Measurements from ENCODE around the gene RAB20. TPM values are rescaled to one million over a fixed set of nuclear protein-coding genes. Genes with fewer than 3 reads are reported as not detected.

RAB20 gene
- total and polyA plus RNA-seq, 9 of the 15 experiments (the other 6 are each of a cell fraction or from before 2014, with no cell fraction given): 0.62 to 9.2 (median 5.4) TPM

GRCh38 chr13:110509478-110509926 lies 52.0 kb downstream of the RAB20 start (continued):
- TF ChIP-seq ZBTB26 (CRISPR knock-in tag; IDR thresholded peaks at IDR 0.05) (no peak), ZNF740 (CRISPR knock-in tag; IDR thresholded peaks at IDR 0.05) (no peak), ZNF740 (tag; IDR thresholded peaks at IDR 0.05) (no peak), ETS1 (conservative IDR thresholded peaks at IDR 0.05; ENCODE audit: control insufficient read depth, low read depth, low read length) (no peak), ZNF644 (tag; IDR thresholded peaks at IDR 0.05; ENCODE audit: low read depth) (no peak), ELK1 (CRISPR knock-in tag; IDR thresholded peaks at IDR 0.05) (no peak), PRDM10 (IDR thresholded peaks at IDR 0.05; ENCODE audit: partially characterized antibody) (no peak), RNF2 (IDR thresholded peaks at IDR 0.05) (no peak), KLF1 (tag; IDR thresholded peaks at IDR 0.05) (no peak), TFAP4 (CRISPR knock-in tag; IDR thresholded peaks at IDR 0.05; ENCODE audit: borderline replicate concordance) (0 out of 2 replicates have a peak, but pooled peaks have one; percentile 34), CREB1 (IDR thresholded peaks at IDR 0.05) (peak; percentile 65), CREB1 (CRISPR knock-in tag; IDR thresholded peaks at IDR 0.05) (no peak), TCF3 (CRISPR knock-in tag; IDR thresholded peaks at IDR 0.05) (peak; percentile 80), ZFPM2 (CRISPR knock-in tag; IDR thresholded peaks at IDR 0.05) (no peak), E2F6 (IDR thresholded peaks at IDR 0.05; ENCODE audit: borderline replicate concordance in 1 of 2, extremely low read depth in 1 of 2, insufficient read depth in 1 of 2, insufficient read length in 1 of 2, low read depth in 1 of 2, low read length in 1 of 2, poor library complexity in 1 of 2, severe bottlenecking in 1 of 2) (no peak), HDAC2 (IDR thresholded peaks at IDR 0.05) (peak; percentile 17; the same call in 1 of the 2 replicates), XRCC5 (IDR thresholded peaks at IDR 0.05; ENCODE audit: low read depth, low read length) (no peak)
